DND-41 (cell line): ENCODE measurements around the gene WDR59.

Experiments
- ATAC-seq: fragments of 200-7000 bp; cut with Tn5 transposase; 3 replicates; pipeline ENCODE4 v1.9.1; 2021; ENCODE audit warnings: low read depth; ENCODE audit not compliant: insufficient read depth
- DNase-seq: peaks from one replicate; pipeline ENCODE4 v3.0.0-alpha.2; 2020
- H2AFZ ChIP-seq: 2 replicates; pipeline ENCODE4 v1.6.0; 2012; ENCODE audit warnings: low read depth, low read length
- H3K27ac ChIP-seq: 2 replicates; pipeline ENCODE4 v1.5.1; 2012; ENCODE audit warnings: low read length, inconsistent platforms
- H3K27me3 ChIP-seq: fragments of 200-600 bp; sonication (generic); 2 replicates; pipeline ENCODE4 v1.6.0; 2012; ENCODE audit warnings: low read length, mild to moderate bottlenecking, inconsistent platforms; ENCODE audit not compliant: insufficient read depth, poor library complexity
- H3K36me3 ChIP-seq: 2 replicates; pipeline ENCODE4 v1.5.1; 2012; ENCODE audit warnings: low read length, inconsistent platforms; ENCODE audit not compliant: insufficient read depth
- H3K4me1 ChIP-seq: 2 replicates; pipeline ENCODE4 v1.5.1; 2012; ENCODE audit warnings: mild to moderate bottlenecking, low read length; ENCODE audit not compliant: insufficient read depth
- H3K4me2 ChIP-seq: 2 replicates; pipeline ENCODE4 v1.6.0; 2012; ENCODE audit warnings: mild to moderate bottlenecking, moderate library complexity, low read length, inconsistent platforms; ENCODE audit not compliant: insufficient read depth
- H3K4me3 ChIP-seq, 2 experiments: fragments of 200-600 bp in 1 of 2; shearing (Covaris generic) in 1 of 2; 2 replicates each; pipeline ENCODE4 v1.5.1; 2012 to 2016; ENCODE audit warnings: inconsistent platforms in 2 of 2, low read length in 2 of 2, mild to moderate bottlenecking in 2 of 2, low read depth in 1 of 2, moderate library complexity in 1 of 2
- H3K79me2 ChIP-seq: 2 replicates; pipeline ENCODE4 v1.6.0; 2012; ENCODE audit warnings: low read length, inconsistent platforms; ENCODE audit not compliant: insufficient read depth
- H3K9ac ChIP-seq: 2 replicates; pipeline ENCODE4 v1.6.0; 2012; ENCODE audit warnings: low read depth, mild to moderate bottlenecking, inconsistent platforms, low read length, moderate library complexity
- H3K9me3 ChIP-seq: 2 replicates; pipeline ENCODE4 v1.5.1; 2012; ENCODE audit warnings: low read length, moderate library complexity, mild to moderate bottlenecking, inconsistent platforms; ENCODE audit not compliant: insufficient read depth, severe bottlenecking
- H4K20me1 ChIP-seq: 2 replicates; pipeline ENCODE4 v1.6.0; 2012; ENCODE audit warnings: low read length; ENCODE audit not compliant: insufficient read depth
- EZH2 ChIP-seq: IDR thresholded peaks from 3 replicates; pipeline ENCODE4 v1.6.1; 2012; ENCODE audit warnings: borderline replicate concordance, low read depth, mild to moderate bottlenecking, moderate library complexity, low read length, inconsistent platforms; ENCODE audit not compliant: severe bottlenecking
- TF ChIP-seq, protein P1 (sequence below): IDR thresholded peaks from 2 replicates; pipeline ENCODE4 v1.5.1; 2012; ENCODE audit warnings: borderline replicate concordance, low read length, moderate library complexity, mild to moderate bottlenecking; ENCODE audit not compliant: poor library complexity, severe bottlenecking; ENCODE audit errors: extremely low read depth

Gene WDR59

DNA sequence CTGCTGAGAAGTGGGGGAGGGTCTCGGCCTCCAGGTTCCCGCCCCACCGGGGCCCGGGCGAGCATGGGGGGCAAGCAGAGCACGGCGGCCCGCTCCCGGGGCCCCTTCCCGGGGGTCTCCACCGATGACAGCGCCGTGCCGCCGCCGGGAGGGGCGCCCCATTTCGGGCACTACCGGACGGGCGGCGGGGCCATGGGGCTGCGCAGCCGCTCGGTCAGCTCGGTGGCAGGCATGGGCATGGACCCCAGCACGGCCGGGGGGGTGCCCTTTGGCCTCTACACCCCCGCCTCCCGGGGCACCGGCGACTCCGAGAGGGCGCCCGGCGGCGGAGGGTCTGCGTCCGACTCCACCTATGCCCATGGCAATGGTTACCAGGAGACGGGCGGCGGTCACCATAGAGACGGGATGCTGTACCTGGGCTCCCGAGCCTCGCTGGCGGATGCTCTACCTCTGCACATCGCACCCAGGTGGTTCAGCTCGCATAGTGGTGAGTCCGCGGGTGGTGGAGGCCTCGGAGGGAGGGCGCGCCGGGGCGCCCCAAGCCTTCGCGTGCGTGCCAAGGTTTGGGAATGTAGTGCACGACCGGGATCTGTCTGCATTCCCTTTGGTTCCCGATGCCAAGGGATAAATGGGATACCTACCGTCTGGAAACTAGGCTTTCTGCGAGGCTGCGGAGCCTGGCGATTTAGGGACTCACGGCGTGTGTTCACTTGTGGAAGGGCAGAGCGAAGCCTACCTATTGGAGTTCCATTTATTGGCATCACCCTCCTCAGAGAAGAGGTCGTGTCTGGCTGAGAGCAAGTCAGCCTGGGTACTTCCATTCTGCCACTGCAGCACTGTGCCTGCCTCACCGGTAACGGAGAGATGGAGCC lies 14.9 kb upstream of the WDR59 start:
- DNase-seq (peak; percentile 61), ATAC-seq (peak; percentile 53)
- H3K4me2 ChIP-seq, result peak overlapping the region; percentile 91
- peaks cover 51% of the 10 kb centered on the region for H3K36me3 ChIP-seq
- no peaks in the 10 kb centered on the region for H3K9me3 ChIP-seq
- peaks cover 59% of the 10 kb centered on the region for H3K79me2 ChIP-seq
- no peak for TF ChIP-seq EZH2
- TF ChIP-seq, protein P1, sequence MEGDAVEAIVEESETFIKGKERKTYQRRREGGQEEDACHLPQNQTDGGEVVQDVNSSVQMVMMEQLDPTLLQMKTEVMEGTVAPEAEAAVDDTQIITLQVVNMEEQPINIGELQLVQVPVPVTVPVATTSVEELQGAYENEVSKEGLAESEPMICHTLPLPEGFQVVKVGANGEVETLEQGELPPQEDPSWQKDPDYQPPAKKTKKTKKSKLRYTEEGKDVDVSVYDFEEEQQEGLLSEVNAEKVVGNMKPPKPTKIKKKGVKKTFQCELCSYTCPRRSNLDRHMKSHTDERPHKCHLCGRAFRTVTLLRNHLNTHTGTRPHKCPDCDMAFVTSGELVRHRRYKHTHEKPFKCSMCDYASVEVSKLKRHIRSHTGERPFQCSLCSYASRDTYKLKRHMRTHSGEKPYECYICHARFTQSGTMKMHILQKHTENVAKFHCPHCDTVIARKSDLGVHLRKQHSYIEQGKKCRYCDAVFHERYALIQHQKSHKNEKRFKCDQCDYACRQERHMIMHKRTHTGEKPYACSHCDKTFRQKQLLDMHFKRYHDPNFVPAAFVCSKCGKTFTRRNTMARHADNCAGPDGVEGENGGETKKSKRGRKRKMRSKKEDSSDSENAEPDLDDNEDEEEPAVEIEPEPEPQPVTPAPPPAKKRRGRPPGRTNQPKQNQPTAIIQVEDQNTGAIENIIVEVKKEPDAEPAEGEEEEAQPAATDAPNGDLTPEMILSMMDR, result no peak
- H2AFZ ChIP-seq, result 0 out of 2 replicates have a peak overlapping the region, but pooled peaks have one; percentile 40
- H4K20me1 ChIP-seq, result peaks cover 55% of the 10 kb centered on the region
- H3K9ac ChIP-seq, result peak overlapping the region; percentile 83
- peak overlapping the region; percentile 84 to 94 for H3K4me3 ChIP-seq
- no peaks in the 10 kb centered on the region for H3K27me3 ChIP-seq
- H3K27ac ChIP-seq, result peak overlapping the region; percentile 85
- H3K4me1 ChIP-seq, result peaks cover 46% of the 10 kb centered on the region

DNA sequence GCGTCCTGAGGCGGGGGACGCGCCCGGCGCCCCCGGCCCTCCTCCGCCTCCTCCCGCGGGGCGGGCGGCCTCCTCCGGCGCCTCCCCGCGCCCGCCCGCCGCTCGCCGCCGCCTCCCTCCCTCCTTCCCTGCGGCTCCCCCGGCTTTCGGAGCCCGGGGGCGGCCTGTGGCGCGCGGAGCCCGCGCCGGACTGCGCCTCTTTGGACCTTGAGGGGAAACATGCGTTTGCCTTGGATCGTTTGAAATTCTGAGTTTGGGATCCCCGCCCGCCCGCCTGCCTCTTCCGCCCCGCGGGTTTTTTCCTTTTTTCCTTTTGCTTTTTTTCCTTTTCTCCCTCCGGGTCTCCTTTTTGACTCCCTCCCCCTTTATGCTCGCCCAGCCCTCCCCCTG lies 14.3 kb upstream of the WDR59 start:
- peak; percentile 46 for DNase-seq
- peak overlapping the region; percentile 40; the same call in 1 of the 2 replicates for H2AFZ ChIP-seq

DNA sequence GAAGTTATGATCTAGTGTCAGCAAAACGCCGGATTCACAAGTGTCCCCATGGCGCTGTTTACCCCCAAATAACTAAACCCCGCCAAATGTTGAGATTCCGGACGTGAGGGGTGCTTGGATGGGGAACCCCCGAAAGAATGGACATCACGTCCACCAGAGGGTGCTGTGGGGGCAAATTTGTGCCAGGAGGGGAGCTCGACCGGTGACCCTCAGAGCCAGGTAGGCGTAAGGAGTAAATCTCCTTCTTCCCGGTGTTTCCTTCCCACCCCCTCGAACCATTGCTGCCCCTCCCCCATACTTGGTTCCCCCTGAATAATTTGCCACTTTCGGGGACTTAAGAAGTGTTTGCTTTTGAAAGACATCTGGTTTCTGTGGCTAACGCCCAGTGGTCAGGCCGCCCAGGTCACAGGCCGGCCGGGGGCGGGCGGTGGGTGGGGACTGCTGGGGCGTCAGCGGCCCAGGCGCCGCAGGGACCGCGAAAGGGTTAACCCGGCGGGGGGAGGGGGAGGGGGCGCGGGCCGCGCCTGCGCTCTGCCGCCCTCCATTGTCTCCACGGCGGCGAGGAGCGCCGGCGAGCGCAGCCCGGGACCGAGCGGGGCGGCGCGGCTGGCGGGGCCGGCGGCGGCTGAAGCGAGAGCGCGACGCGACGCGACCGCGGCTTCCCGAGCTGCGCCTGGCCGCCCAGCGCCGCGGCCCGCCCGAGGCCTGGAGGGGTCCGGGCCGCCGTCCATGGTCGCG lies 13.7 kb upstream of the WDR59 start, which contains the start of gene ZNRF1:
Gene ZNRF1, plus strand, starts transcription at position 544 of the 738 bp plus-strand sequence. CDS start 648 bp downstream, outside the sequence.
- peak; percentile 86 for DNase-seq
- peaks cover 34% of the 10 kb centered on the region for H3K4me1 ChIP-seq
- H3K27ac ChIP-seq, result peak within 1 kb of the TSS; percentile 85
- peak within 1 kb of the TSS; percentile 91 for H3K4me2 ChIP-seq
- no peaks in the 10 kb centered on the region for H3K27me3 ChIP-seq
- ATAC-seq, result peak; percentile 70
- peaks cover 39% of the 10 kb centered on the region for H3K36me3 ChIP-seq
- peaks cover 43% of the 10 kb centered on the region for H4K20me1 ChIP-seq
- peak within 1 kb of the TSS; percentile 84 to 94 for H3K4me3 ChIP-seq
- no peak for TF ChIP-seq EZH2
- TF ChIP-seq, protein P1, result peak; percentile 86
- peak within 1 kb of the TSS; percentile 50 for H2AFZ ChIP-seq
- peaks cover 47% of the 10 kb centered on the region for H3K79me2 ChIP-seq
- H3K9ac ChIP-seq, result peak within 1 kb of the TSS; percentile 83
- H3K9me3 ChIP-seq, result no peaks in the 10 kb centered on the region

More for the DNA sequence above, 14.3 kb upstream of the WDR59 start:
- peaks cover 53% of the 10 kb centered on the region for H3K79me2 ChIP-seq
- ATAC-seq, result peak; percentile 12
- H3K9me3 ChIP-seq, result no peaks in the 10 kb centered on the region
- H3K9ac ChIP-seq, result peak overlapping the region; percentile 83
- peaks cover 49% of the 10 kb centered on the region for H4K20me1 ChIP-seq
- H3K36me3 ChIP-seq, result peaks cover 45% of the 10 kb centered on the region
- H3K27ac ChIP-seq, result peak overlapping the region; percentile 85
- peaks cover 40% of the 10 kb centered on the region for H3K4me1 ChIP-seq
- peak overlapping the region; percentile 84 to 94 for H3K4me3 ChIP-seq
- no peaks in the 10 kb centered on the region for H3K27me3 ChIP-seq
- H3K4me2 ChIP-seq, result peak overlapping the region; percentile 91
- no peak for TF ChIP-seq EZH2
- TF ChIP-seq, protein P1, result no peak
